SH-SY5Y (cell line): ENCODE data around the gene DGCR8.

Experiments
- GATA2 ChIP-seq: IDR thresholded peaks from 2 replicates; pipeline ENCODE4 v1.6.1; 2011; ENCODE audit warnings: mild to moderate bottlenecking, low read depth, low read length
- GATA3 ChIP-seq: IDR thresholded peaks from 2 replicates; pipeline ENCODE4 v1.6.1; 2011; ENCODE audit warnings: low read depth, mild to moderate bottlenecking, low read length, moderate library complexity

Gene DGCR8

GRCh38 chr22:20079745-20080444, at the start of gene DGCR8:
Gene DGCR8 (plus strand): TSS chr22:20080241. CDS start chr22:20085964, 5,723 bp downstream.
- TF ChIP-seq GATA2: no peak
- TF ChIP-seq GATA3: no peak

GRCh38 chr22:20031732-20032406, 48.2 kb upstream of the DGCR8 start:
- TF ChIP-seq GATA2 (no peak), GATA3 (no peak)

- TF ChIP-seq GATA3: no peak
- no peak for TF ChIP-seq GATA2
Measured at GRCh38 chr22:20032407-20032991, 47.5 kb upstream of the DGCR8 start.

GRCh38 chr22:20033045-20033706, 46.9 kb upstream of the DGCR8 start:
- TF ChIP-seq GATA2 (no peak), GATA3 (no peak)

- no peak for TF ChIP-seq GATA3
- no peak for TF ChIP-seq GATA2
Measured at GRCh38 chr22:20034143-20034542, 45.9 kb upstream of the DGCR8 start.

- TF ChIP-seq GATA3: no peak
- no peak for TF ChIP-seq GATA2
Measured at GRCh38 chr22:20035375-20036083, 44.5 kb upstream of the DGCR8 start.

- TF ChIP-seq GATA3 (no peak), GATA2 (no peak)
Measured at GRCh38 chr22:20036084-20036482, 44.0 kb upstream of the DGCR8 start.

GRCh38 chr22:20036535-20037392, 43.3 kb upstream of the DGCR8 start:
- TF ChIP-seq GATA2 (no peak), GATA3 (no peak)

- TF ChIP-seq GATA3 (no peak), GATA2 (no peak)
Measured at GRCh38 chr22:20037419-20037818, 42.6 kb upstream of the DGCR8 start.

GRCh38 chr22:20038574-20038973, 41.5 kb upstream of the DGCR8 start:
- TF ChIP-seq GATA3 (no peak), GATA2 (no peak)

GRCh38 chr22:20039683-20040325, 40.2 kb upstream of the DGCR8 start:
- no peak for TF ChIP-seq GATA2
- TF ChIP-seq GATA3: no peak

GRCh38 chr22:20040327-20041200, 39.5 kb upstream of the DGCR8 start:
- TF ChIP-seq GATA2 (no peak), GATA3 (no peak)
